NCI-H2107 treated with DMSO at 0.1 percent for 48 hours (cell line): ENCODE measurements around the gene TNPO3.

Source experiments
- DNase-seq: peaks from one replicate; lab custom pipeline; 2025; ENCODE audit not compliant: unreplicated experiment; lab: John Stamatoyannopoulos, UW

TNPO3 gene

GRCh38 chr7:128940494-128941322 lies 114.2 kb downstream of the TNPO3 start:
- no peak for DNase-seq

- no peak for DNase-seq
Measured at GRCh38 chr7:128939861-128940410, 115.0 kb downstream of the TNPO3 start.

GRCh38 chr7:128939075-128939860 lies 115.6 kb downstream of the TNPO3 start:
- DNase-seq = no peak

- no peak for DNase-seq
Measured at GRCh38 chr7:128938544-128939074, 116.3 kb downstream of the TNPO3 start.

GRCh38 chr7:128937647-128938543 lies 117.0 kb downstream of the TNPO3 start, which contains the start of gene IRF5:
Gene IRF5, plus strand, starts transcription at chr7:128937927. Its CDS starts 4,155 bp downstream, at chr7:128942082.
- DNase-seq = peak; percentile 15

- no peak for DNase-seq
Measured at GRCh38 chr7:128937271-128937646, 117.7 kb downstream of the TNPO3 start.

- DNase-seq = no peak
Measured at GRCh38 chr7:128936798-128937197, 118.1 kb downstream of the TNPO3 start.

GRCh38 chr7:128935342-128935730 lies 119.6 kb downstream of the TNPO3 start:
- DNase-seq = no peak

- no peak for DNase-seq
Measured at GRCh38 chr7:128934361-128935341, 120.3 kb downstream of the TNPO3 start.

GRCh38 chr7:128933180-128933891 lies 121.6 kb downstream of the TNPO3 start:
- no peak for DNase-seq

GRCh38 chr7:128932862-128933179 lies 122.1 kb downstream of the TNPO3 start:
- no peak for DNase-seq

GRCh38 chr7:128931965-128932861 lies 122.7 kb downstream of the TNPO3 start:
- DNase-seq = no peak

GRCh38 chr7:128931190-128931798 lies 123.6 kb downstream of the TNPO3 start:
- DNase-seq = no peak

- no peak for DNase-seq
Measured at GRCh38 chr7:128928882-128929788, 125.8 kb downstream of the TNPO3 start.

- DNase-seq = no peak
Measured at GRCh38 chr7:128928159-128928813, 126.6 kb downstream of the TNPO3 start.
